ENCODE data around the gene EPHA4. TPM values are rescaled to one million over a fixed set of nuclear protein-coding genes. Genes with fewer than 3 reads are reported as not detected.

The EPHA4 gene
- total RNA-seq, 1 donor from 2014 or later = 51.2 TPM

DNA sequence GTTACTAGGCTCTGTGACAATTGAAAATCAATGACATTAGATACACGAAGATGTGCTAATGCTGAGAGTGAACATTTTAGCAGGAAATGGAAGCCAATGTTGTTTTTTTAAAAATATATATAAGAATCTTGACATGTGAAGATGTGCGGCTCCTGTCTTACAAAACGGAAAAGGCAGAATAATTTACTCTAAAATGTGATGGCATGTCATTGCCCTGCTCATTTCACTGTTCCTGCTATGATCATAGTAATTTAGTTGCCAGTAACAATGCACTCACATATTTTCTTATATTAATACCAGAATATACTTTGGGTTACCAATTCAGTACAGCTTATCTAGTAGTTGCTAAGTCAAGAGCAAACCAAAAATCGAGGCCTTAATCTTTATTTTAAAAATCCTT lies 10.3 kb downstream of the EPHA4 start:
- no peak overlapping the region for H3K4me3 ChIP-seq
- no peak for DNase-seq (ENCODE audit: low spot score in 2 of 2)
- H3K27me3 ChIP-seq = no peaks in the 10 kb centered on the region
- TF ChIP-seq, protein P1, sequence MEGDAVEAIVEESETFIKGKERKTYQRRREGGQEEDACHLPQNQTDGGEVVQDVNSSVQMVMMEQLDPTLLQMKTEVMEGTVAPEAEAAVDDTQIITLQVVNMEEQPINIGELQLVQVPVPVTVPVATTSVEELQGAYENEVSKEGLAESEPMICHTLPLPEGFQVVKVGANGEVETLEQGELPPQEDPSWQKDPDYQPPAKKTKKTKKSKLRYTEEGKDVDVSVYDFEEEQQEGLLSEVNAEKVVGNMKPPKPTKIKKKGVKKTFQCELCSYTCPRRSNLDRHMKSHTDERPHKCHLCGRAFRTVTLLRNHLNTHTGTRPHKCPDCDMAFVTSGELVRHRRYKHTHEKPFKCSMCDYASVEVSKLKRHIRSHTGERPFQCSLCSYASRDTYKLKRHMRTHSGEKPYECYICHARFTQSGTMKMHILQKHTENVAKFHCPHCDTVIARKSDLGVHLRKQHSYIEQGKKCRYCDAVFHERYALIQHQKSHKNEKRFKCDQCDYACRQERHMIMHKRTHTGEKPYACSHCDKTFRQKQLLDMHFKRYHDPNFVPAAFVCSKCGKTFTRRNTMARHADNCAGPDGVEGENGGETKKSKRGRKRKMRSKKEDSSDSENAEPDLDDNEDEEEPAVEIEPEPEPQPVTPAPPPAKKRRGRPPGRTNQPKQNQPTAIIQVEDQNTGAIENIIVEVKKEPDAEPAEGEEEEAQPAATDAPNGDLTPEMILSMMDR (IDR thresholded peaks at IDR 0.05) = no peak
- H3K36me3 ChIP-seq = peaks cover 0 to 4% of the 10 kb centered on the region in 2 donors
- H3K27ac ChIP-seq = no peak overlapping the region
- intact Hi-C loops (cut with DNase I) = no loop called here
- peaks cover 0 to 2% of the 10 kb centered on the region in 2 donors for H3K4me1 ChIP-seq
- H3K9me3 ChIP-seq = no peaks in the 10 kb centered on the region

- Histone ChIP-seq H3K27ac (no peak overlapping the region), H3K9me3 (no peaks in the 10 kb centered on the region), H3K4me1 (peaks cover 0 to 3% of the 10 kb centered on the region in 2 donors), H3K36me3 (peaks cover 0 to 4% of the 10 kb centered on the region in 2 donors), H3K4me3 (no peak overlapping the region), H3K27me3 (no peaks in the 10 kb centered on the region)
- no peak for DNase-seq (ENCODE audit: low spot score in 2 of 2)
- TF ChIP-seq, protein P1 (IDR thresholded peaks at IDR 0.05) = no peak
- intact Hi-C loops (cut with DNase I) = no loop called here
Observed at GRCh38 chr2:221559991-221560390, 12.1 kb downstream of the EPHA4 start.

- H3K27me3 ChIP-seq = no peaks in the 10 kb centered on the region
Observed at GRCh38 chr2:221558107-221558506, 14.0 kb downstream of the EPHA4 start.

GRCh38 chr2:221555494-221555846 lies 16.6 kb downstream of the EPHA4 start:
- no peaks in the 10 kb centered on the region for H3K27me3 ChIP-seq
- H3K4me1 ChIP-seq = peaks cover 0 to 13% of the 10 kb centered on the region in 2 donors
- peak overlapping the region in 1 of 2 donors; percentile 31 for H3K27ac ChIP-seq
- no peak for DNase-seq (ENCODE audit: low spot score in 2 of 2)
- intact Hi-C loops (cut with DNase I) = no loop called here
- no peaks in the 10 kb centered on the region for H3K9me3 ChIP-seq
- H3K36me3 ChIP-seq = no peaks in the 10 kb centered on the region
- TF ChIP-seq, protein P1 (IDR thresholded peaks at IDR 0.05) = no peak
- no peak overlapping the region for H3K4me3 ChIP-seq

More at GRCh38 chr2:221558107-221558506, 14.0 kb downstream of the EPHA4 start:
- Histone ChIP-seq H3K4me1 (peaks cover 0 to 13% of the 10 kb centered on the region in 2 donors), H3K36me3 (no peaks in the 10 kb centered on the region), H3K9me3 (no peaks in the 10 kb centered on the region), H3K4me3 (no peak overlapping the region), H3K27ac (no peak overlapping the region)
- TF ChIP-seq, protein P1 (IDR thresholded peaks at IDR 0.05) = no peak
- intact Hi-C loops (cut with DNase I) = no loop called here
- no peak for DNase-seq (ENCODE audit: low spot score in 2 of 2)

DNA sequence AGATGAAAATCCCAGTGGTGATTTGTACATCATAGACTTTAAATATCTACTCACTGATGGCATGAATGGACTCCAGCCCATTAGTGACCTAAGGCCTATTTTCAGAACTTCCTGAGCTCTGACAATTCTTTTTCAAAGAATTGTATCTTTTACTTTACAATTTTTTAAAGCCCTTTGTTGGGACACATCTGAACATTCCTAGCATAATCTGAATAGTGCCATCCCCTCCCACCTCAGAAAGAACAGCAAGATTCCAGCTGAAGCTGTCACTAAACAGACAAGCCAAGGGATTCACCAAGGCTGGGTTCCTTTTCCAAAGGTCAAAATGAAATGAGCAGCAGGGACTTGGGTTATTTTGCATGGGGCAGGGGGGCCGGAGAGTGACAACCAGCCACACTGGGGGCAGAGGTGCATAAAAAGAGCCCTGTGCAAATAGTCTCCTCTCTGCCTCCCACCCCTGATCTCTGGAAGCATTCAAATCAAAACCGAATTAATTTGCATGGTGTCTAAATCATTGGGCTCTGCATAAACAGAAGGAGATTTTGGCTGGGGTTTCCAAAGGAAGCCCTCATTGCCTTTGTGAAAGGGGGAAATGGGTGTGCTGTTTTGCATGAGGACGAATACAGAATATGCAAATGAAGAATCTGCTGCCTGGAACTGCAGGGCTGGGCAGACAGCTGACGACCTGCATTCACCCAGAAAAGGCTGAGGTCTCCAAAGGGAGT lies 17.2 kb downstream of the EPHA4 start:
- TF ChIP-seq, protein P1 (IDR thresholded peaks at IDR 0.05) = no peak
- H3K4me1 ChIP-seq = peaks cover 0 to 13% of the 10 kb centered on the region in 2 donors
- no peaks in the 10 kb centered on the region for H3K36me3 ChIP-seq
- H3K9me3 ChIP-seq = no peaks in the 10 kb centered on the region
- H3K4me3 ChIP-seq = no peak overlapping the region
- DNase-seq (ENCODE audit: low spot score in 2 of 2) = no peak
- H3K27me3 ChIP-seq = no peaks in the 10 kb centered on the region
- intact Hi-C loops (cut with DNase I) = no loop called here
- peak overlapping the region in 1 of 2 donors; percentile 31 for H3K27ac ChIP-seq

Data from ascending aorta (tissue), 2 donors.